Epithelial cell of umbilical artery (primary cell): ENCODE data around the gene HNRNPH1. TPM values are rescaled to one million over a fixed set of nuclear protein-coding genes. Genes with fewer than 3 reads are reported as not detected.

Experiments
- total RNA-seq: library from RNA; depleted of rRNA; stranded (reverse); fragments of >200 nt; gene quantifications from 2 replicates; pipeline ENCODE4 v1.2.3, GENCODE V29; 2014

Gene HNRNPH1, protein sequence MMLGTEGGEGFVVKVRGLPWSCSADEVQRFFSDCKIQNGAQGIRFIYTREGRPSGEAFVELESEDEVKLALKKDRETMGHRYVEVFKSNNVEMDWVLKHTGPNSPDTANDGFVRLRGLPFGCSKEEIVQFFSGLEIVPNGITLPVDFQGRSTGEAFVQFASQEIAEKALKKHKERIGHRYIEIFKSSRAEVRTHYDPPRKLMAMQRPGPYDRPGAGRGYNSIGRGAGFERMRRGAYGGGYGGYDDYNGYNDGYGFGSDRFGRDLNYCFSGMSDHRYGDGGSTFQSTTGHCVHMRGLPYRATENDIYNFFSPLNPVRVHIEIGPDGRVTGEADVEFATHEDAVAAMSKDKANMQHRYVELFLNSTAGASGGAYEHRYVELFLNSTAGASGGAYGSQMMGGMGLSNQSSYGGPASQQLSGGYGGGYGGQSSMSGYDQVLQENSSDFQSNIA
- 658 and 814 TPM in 2 replicates for total RNA-seq

GRCh38 chr5:179623003-179623905 is at the start of gene HNRNPH1:
TSS of gene HNRNPH1 (minus strand) at chr5:179623671. CDS start at chr5:179623133, 538 bp downstream.

Other genes with a start within 250 kb of the HNRNPH1 start
- 46.4 and 47.4 TPM in 2 replicates for gene RUFY1, start 73.1 kb downstream of the HNRNPH1 start, total RNA-seq
- gene CBY3, start 57.4 kb upstream of the HNRNPH1 start, total RNA-seq = not detected in 2 replicates
- 741 and 745 TPM in 2 replicates for gene CANX, start 75.3 kb upstream of the HNRNPH1 start, total RNA-seq
- gene MAML1, start 109.2 kb upstream of the HNRNPH1 start, total RNA-seq = 4.2 and 7.6 TPM in 2 replicates
- gene LTC4S, start 170.3 kb upstream of the HNRNPH1 start, total RNA-seq = not detected in 2 replicates
- gene MGAT4B, start 183.2 kb upstream of the HNRNPH1 start, total RNA-seq = 112 and 129 TPM in 2 replicates
- gene SQSTM1, start 197.2 kb upstream of the HNRNPH1 start, total RNA-seq = 238 and 478 TPM in 2 replicates
- 14.3 and 17.0 TPM in 2 replicates for gene MRNIP, start 235.1 kb upstream of the HNRNPH1 start, total RNA-seq